ENCODE data around the gene KCNMA1. TPM values are rescaled to one million over a fixed set of nuclear protein-coding genes. Genes with fewer than 3 reads are reported as not detected.

KCNMA1 gene
- total and polyA plus RNA-seq, 10 of the 15 experiments (the other 5 are each of a cell fraction or from before 2014, with no cell fraction given), result 8.5 to 77.0 (median 21.3) TPM

GRCh38 chr10:77415313-77415960 lies 222.2 kb downstream of the KCNMA1 start:
- Histone ChIP-seq H3K27ac (ENCODE audit: control insufficient read depth, insufficient read depth) (no peak overlapping the region), H3K9ac (ENCODE audit: control insufficient read depth, insufficient read depth, low read length) (no peak overlapping the region), H3K27me3 (replicated peaks in 1 of 2; ENCODE audit: control insufficient read depth in 2 of 2, insufficient read depth in 2 of 2, low read length in 1 of 2) (no peaks in the 10 kb centered on the region; a peak in 1 of 4 replicates), H3K4me3 (no peak overlapping the region), H3K36me3 (ENCODE audit: control insufficient read depth in 2 of 2, insufficient read depth in 2 of 2, low read length in 1 of 2) (no peaks in the 10 kb centered on the region), H3K4me1 (ENCODE audit: control insufficient read depth, insufficient read depth, low read length) (peaks cover 9% of the 10 kb centered on the region), H3K4me2 (ENCODE audit: control insufficient read depth, insufficient read depth) (no peak overlapping the region), H3K9me3 (replicated peaks; ENCODE audit: control insufficient read depth, insufficient read depth, low read length) (no peaks in the 10 kb centered on the region), H3K79me2 (ENCODE audit: control insufficient read depth, insufficient read depth, low read length) (no peaks in the 10 kb centered on the region), H4K20me1 (ENCODE audit: control insufficient read depth, insufficient read depth) (no peaks in the 10 kb centered on the region), H2AFZ (ENCODE audit: control insufficient read depth, low read depth, low read length) (no peak overlapping the region)
- DNase-seq (ENCODE audit: low read depth, low spot score) (no peak), FAIRE-seq (no peak), ATAC-seq (no peak)
- ChIA-PET RAD21 (ENCODE audit: unreplicated experiment) (interaction anchor here (1.3 kb wide), 1 partner anchor 28 kb away, joined by 3 read pairs; no protein-coding TSS in a partner anchor), SMC1A (ENCODE audit: uncharacterized antibody, unreplicated experiment) (interaction anchor here (1.0 to 1.8 kb wide), 6 partner anchors 9 to 110 kb away, joined by 3 to 5 read pairs (median 4); no protein-coding TSS in a partner anchor), CTCF (interaction anchor here (1.4 kb wide), 1 partner anchor 13 kb away, joined by 6 read pairs; no protein-coding TSS in a partner anchor), POLR2A (interaction anchor here (1.4 to 2.5 kb wide), 2 partner anchors 7 to 43 kb away, joined by 3 to 11 read pairs; no protein-coding TSS in a partner anchor)
- 67% methylated on average over 6 of the region's 6 CpGs for WGBS (ENCODE audit: insufficient coverage, insufficient replicate concordance, low lambda C conversion rate, missing lambda C conversion rate)
- in situ Hi-C loops (cut with MboI), result no loop called here
- no TSS peak for BruUV-seq (replicated peaks)
- intact Hi-C loops (cut with micrococcal nuclease; ENCODE audit: unreplicated experiment), result no loop called here
- TF ChIP-seq HDAC2 (IDR thresholded peaks at IDR 0.05) (no peak), MEF2B (IDR thresholded peaks at IDR 0.05; ENCODE audit: partially characterized antibody, poor library complexity, severe bottlenecking) (no peak), PML (IDR thresholded peaks at IDR 0.05; ENCODE audit: low read length) (no peak), KLF5 (IDR thresholded peaks at IDR 0.05; ENCODE audit: partially characterized antibody) (no peak), ELK1 (IDR thresholded peaks at IDR 0.05; ENCODE audit: low read depth, low read length) (no peak), HSF1 (IDR thresholded peaks at IDR 0.05; ENCODE audit: low read depth, low read length) (no peak)
